GM12892 (cell line): Measurements from ENCODE around the gene VPS9D1.

Experiments
- POLR2A ChIP-seq: IDR thresholded peaks from 2 replicates; pipeline ENCODE4 v1.6.1; 2011; ENCODE audit warnings: low read depth, low read length, control low read depth
- POLR2AphosphoS5 ChIP-seq: IDR thresholded peaks from 2 replicates; pipeline ENCODE4 v1.6.1; 2011; ENCODE audit warnings: low read depth, low read length, control low read depth
- TAF1 ChIP-seq: IDR thresholded peaks from 2 replicates; pipeline ENCODE4 v1.6.1; 2011; ENCODE audit warnings: low read depth, mild to moderate bottlenecking, control low read depth, low read length, borderline replicate concordance

DNA sequence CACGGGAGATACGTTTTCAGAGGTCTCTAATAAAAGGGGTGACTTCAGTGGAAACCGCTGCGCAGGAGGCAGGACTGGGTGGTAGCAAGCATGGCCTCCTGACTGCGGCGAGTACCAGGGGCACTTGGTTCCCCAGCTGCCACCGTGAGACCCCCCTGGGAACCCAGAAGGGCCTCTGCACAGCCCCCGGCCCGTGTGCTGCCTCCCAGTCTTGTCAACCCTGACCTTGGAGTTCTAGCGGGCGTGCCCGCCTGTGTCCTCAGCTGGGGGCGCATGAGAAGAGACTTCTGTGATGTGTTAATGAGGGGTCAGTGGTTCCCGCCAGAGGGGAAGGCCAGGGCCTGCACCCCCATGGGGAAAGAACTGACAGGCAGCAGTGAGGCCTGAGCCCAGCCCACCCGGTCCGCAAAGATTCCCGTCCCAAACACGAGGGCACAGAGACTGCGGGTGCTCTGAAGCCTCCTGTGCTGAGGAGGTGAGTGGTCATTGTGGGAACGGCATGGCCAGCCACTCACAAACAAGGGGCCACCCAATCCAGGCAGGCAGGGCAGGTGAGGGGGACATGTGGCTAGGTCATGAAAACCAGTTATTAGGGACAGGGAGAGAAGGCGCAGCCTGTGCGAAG is 10.0 kb upstream of the VPS9D1 start:
- TF ChIP-seq POLR2A (0 out of 2 replicates have a peak, but pooled peaks have one; percentile 0), POLR2AphosphoS5 (no peak), TAF1 (no peak)
